Posterior vena cava (tissue), 2 donors: ENCODE measurements around the gene SLIT1. TPM values are rescaled to one million over a fixed set of nuclear protein-coding genes. Genes with fewer than 3 reads are reported as not detected.

Source experiments
- DNase-seq: peaks from one replicate; pipeline ENCODE4 v3.0.0-alpha.2; 2020; ENCODE audit warnings: low spot score
- intact Hi-C, 2 donors: fragments of 100-400 bp; cut with DNase I; formaldehyde crosslinking; loops; one replicate each; pipeline versions ENCODE4 v1.14.1 to v1.14.2; 2022 to 2023
- total RNA-seq, 2 donors: library from RNA; stranded (reverse); fragmentation: NEBNext Ultra II Directional; extraction: Animal tissue kit (Norgen Biotek cat#: 25700); gene quantifications; one replicate each; pipeline ENCODE4 v1.2.1, GENCODE V29; 2021
- donor health status: DM: yes; HTN: yes; CAD: no.
- donor health status: DM: yes; HTN: yes; CAD: no.

The SLIT1 gene
- total RNA-seq, 2 donors from 2014 or later = 0.23 to 0.33 TPM

DNA sequence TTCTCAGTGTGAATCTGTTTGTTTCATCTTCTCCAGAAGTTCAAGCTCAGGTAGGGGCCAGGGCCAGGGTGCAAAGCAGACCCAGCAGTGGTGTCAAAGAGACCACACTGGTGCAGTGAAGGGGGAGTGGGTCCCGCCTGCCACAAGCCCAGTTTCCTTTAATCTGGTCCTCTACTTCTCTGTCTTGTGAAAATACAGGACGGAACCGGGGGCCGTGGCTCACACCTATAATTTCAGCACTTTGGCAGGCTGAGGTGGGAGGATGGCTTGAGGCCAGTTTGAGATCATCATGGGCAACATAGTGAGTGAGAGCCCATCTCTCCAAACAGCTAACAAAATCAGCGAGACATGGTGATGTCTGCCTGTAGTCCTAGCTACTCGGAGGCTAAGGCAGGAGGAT is 109.0 kb downstream of the SLIT1 start:
- no peak for DNase-seq
- intact Hi-C loops = loop anchor here in 1 of 2 donors (5.0 kb wide), 1 partner anchor 121 kb away; no protein-coding TSS in a partner anchor

DNA sequence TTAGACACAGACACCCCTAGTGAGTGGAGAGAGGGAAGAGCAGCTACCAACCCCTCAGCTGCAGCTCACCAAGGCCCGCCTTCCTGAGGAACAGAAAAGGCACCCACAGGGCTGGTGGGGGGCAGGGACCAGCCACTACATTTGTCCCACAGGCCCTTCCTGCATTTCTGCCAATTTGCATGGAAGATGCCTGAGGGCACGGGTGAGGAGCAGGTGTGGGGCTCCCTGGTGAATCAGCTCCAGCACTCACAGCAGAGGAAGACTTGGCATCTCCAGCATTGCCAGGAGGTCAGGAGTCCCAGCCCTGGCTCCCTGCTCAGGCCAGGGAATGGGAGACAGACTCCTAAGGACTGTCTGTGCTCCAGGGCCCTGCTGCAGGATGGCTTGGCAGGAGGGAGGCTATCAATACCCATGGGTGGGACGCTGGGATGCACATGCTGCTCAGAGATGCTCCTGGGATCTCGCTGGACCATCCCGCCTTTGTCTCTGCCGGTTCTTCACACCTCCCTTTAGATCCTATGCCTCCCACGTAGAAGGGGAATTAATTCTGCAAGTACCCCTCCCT is 109.7 kb downstream of the SLIT1 start:
- intact Hi-C loops = loop anchor here in 1 of 2 donors (5.0 kb wide), 1 partner anchor 121 kb away; no protein-coding TSS in a partner anchor
- DNase-seq = no peak

DNA sequence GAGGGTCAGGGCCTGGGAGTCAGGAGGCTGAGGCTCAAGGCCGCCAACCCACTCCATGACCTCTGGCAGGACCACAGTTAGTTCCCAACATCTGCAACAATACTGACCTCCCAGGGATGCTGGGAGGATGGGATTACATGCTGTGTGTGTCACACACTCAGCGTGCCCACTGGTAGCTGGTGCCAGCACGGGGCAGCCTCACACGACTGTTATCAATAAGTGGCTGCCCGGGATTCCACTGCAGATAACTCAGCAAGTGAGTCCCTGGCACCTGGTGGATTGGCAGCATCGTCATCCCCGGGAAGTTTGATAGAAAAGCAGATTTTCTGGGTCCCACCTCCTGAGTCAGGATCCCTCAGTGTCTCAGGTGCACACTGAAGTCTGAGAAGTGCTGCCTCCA is 110.3 kb downstream of the SLIT1 start:
- DNase-seq = no peak
- intact Hi-C loops = loop anchor here in 1 of 2 donors (5.0 kb wide), 1 partner anchor 122 kb away; no protein-coding TSS in a partner anchor

DNA sequence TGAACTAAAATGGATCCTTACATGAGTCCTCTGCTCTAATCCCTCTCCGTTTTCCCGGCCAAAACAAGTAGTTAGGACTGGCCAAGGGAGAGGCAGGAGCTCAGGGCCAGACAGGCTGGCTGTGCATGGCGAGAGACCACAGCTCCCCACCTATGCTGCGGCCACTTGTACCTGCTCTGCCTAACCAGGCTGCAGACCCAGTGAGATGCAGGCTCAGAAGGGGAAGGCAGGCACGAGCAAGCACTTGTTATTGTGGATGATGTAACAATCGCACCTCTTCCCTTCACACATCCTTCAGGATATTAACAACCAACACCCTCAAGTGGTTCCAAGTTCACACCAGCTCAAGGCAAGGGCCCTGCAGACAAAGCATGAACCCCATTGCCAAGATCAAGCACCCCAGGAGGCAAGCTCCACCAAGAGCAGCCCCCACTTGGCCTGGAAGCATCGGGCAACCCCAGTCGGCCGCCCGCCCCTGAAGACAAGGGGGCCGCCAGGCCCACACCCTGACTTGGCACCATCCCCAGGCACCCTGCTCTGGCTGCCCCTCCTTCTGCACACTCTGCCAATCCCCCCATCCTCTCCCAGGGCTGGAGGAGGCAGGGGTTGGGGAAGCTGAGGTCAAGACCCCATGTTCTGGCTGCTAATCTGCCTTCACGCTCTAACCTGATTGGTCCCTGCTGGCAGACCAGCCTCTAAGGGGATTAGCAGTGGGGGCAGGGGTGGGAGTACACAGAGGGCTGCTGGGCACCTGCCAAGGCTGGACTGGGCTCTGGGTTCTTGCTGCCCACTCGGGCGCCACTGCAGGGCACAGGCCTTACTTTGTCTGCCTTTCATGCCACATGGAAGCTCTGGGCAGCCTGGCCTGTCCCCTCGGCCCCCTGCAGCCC is 111.3 kb downstream of the SLIT1 start:
- DNase-seq = no peak
- intact Hi-C loops = loop anchor here (5.0 kb wide), 3 partner anchors 123 to 138 kb away; no protein-coding TSS in a partner anchor

DNA sequence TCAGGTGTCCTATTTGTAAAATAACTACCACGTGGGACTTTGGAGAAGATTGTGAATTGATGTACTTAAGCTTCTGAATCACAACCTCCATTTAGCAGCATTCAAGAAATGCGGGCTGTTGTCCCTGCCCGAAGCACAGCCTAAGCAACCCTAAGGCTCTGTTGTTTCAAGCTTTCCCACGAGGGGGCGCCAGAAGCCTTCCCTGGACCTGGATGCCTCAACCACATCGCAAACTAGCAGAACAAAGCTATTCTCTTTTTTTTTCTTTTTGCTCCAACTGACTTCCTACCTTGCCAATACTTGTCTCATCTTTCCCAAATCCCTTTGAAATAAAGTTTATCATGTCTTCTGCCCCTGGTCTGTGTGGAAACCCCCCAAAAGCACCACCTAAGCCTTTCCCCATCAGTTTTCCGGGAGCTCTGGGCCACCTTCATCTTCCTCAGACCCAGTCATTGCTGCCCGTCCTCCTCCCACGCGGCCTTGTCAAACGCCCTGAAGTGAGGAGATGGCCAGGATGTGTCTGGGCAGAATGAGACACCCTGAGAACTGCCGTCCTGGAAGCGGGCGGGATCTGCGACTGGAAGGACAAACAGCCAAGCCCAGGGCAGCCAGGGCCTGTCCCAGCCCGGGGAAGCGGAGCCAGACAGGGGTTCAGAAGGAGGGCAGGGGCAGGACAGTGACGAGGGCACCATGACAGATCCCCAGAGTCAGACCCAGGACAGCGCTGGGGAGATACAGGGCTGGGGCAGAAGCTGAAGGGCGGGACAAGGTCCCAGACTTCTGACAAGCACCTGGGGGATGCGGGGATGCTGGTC is 112.7 kb downstream of the SLIT1 start:
- intact Hi-C loops = loop anchor here (5.0 kb wide), 2 partner anchors 134 to 139 kb away; no protein-coding TSS in a partner anchor
- DNase-seq = peak; percentile 94

DNA sequence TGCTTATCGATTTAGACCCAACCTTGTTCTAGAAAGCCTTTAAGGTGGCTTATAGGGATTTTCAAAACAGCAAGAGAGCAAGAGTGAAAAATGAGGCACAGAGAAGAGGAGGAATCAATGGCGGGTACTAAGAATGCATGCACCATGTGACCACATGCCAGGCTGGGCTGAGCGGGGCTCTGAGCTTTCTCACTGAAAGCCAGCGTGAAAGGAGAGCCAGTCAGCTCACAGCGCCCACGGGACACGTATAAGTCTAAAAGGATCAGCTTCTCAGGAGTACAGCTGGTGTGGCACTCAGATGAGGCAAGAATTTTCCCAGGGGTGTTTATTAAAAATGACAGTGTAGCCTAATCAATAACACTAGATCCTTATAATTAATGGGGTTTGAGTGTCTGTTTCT is 114.3 kb downstream of the SLIT1 start:
- intact Hi-C loops = loop anchor here (5.0 kb wide), 2 partner anchors 136 to 141 kb away; no protein-coding TSS in a partner anchor
- DNase-seq = no peak

DNA sequence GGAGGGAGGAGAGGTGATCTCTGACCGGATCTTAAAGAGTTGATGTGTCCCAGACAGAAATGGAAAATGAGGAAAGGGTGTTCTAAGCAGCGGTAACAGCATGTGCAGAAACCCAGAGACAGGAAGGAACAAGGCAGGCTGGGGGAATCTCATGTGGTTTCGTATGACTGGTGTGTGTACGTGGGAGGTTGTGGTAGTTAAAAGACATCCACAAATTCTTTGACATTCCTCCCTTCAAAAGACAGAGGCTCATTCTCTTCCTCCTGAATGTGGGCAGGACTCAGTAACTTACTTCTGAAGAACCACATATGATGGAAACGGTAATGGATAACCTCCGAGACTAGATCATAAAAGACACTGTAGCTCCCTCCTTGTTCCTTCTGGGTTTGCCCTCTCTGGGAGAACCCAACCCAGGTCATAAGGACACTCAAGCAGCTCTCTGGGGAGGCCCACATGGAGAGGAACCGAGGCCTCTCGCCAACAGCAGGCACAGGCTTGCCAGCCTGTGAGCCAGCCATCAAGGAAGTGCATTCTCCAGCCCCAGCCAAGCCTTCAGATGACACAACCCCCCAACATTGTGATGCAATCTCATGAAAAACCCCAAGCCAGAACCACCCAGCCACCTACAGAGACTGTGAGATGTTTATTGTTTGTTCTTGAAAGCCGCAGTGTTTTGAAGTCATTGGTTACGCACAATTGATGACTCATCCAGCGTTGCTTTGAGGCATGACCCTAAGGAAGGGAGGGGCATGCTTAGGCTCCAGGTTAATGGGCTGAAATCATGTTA is 116.0 kb downstream of the SLIT1 start:
- intact Hi-C loops = loop anchor here (5.0 kb wide), 2 partner anchors 138 to 143 kb away; no protein-coding TSS in a partner anchor
- DNase-seq = no peak

DNA sequence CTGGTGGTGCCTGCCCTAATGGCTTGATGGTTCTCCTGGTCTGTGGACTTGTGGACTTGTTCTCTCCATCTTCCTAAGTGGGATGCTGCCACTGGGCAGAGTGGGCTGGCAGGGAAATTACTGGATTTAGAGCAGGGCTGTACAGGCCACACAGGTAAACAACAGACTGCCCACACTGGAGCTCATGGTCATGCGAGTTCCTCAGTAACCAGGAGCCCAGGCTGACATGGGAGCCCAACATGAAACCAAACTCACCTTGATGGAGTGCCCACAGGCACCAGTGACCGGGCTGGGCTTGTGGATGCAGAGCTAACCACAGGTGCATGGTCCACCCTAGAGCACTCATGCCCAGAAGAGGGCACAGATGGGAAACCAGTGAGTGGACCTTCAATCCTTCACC is 116.7 kb downstream of the SLIT1 start:
- no peak for DNase-seq
- intact Hi-C loops = no loop called here

DNA sequence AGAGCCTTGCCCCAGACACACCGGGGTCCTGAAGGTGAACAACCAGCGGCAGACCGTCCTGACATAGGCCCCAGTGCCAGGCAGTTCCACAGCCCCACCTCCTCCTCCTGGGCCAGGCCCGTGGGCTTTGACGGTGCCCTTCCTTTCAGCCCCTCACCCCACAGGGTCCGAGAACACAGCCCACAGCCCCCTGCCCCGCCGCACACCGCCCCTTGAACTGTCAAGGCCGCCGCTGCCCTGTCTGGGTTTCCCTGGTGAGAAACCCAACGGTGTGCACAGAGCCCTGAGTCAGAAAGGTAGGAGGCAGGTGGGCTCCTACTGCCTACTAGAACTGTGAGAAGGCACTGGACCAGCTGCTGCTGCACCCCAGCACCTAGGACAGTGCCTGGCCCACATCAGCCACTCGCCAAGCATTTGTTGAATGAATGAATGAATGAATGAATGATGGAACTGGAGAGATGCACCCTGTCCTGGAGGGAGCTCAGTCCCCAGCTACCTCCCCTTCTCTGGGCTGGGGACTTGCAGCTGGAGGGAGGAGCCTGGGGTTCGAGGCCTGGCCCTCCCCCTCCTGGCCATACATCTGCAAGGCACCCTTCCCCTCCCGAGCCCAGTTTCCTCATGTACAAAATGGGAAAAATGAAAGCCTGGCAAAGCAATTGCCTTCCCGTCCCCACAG is 117.9 kb downstream of the SLIT1 start:
- intact Hi-C loops = no loop called here
- no peak for DNase-seq

DNA sequence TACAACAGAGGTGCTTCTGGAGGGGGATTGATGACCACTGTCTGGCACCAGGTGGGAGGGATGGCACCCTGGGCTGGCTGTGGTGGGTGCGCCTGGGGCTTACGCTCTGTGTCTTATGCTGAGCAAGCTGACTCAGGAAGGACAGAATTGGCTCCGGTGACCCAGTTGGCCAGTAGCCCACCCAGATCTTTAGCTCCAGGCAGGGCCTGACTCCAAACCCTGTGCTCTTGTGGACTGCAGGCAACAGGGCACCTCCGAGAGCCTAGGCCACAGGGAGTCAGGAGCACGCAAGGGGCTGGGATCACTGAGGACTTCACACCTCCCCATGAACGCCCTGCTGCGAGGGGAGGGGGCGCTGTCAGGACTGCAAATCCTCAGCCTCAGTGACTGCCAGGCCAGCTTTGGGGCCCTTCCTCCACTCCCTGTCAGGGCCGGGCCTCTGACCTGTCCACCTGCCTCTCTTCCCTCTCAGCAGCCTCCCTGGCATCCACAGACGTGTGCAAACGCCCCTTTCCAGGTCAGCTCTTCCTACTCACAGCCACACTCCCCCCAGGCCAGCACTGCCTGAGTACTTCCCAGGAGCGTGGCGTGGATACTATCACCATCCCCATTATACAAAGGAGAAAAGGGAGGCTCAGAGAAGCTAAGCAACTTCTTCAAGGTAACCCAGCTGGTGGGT is 118.7 kb downstream of the SLIT1 start:
- no peak for DNase-seq
- intact Hi-C loops = no loop called here

DNA sequence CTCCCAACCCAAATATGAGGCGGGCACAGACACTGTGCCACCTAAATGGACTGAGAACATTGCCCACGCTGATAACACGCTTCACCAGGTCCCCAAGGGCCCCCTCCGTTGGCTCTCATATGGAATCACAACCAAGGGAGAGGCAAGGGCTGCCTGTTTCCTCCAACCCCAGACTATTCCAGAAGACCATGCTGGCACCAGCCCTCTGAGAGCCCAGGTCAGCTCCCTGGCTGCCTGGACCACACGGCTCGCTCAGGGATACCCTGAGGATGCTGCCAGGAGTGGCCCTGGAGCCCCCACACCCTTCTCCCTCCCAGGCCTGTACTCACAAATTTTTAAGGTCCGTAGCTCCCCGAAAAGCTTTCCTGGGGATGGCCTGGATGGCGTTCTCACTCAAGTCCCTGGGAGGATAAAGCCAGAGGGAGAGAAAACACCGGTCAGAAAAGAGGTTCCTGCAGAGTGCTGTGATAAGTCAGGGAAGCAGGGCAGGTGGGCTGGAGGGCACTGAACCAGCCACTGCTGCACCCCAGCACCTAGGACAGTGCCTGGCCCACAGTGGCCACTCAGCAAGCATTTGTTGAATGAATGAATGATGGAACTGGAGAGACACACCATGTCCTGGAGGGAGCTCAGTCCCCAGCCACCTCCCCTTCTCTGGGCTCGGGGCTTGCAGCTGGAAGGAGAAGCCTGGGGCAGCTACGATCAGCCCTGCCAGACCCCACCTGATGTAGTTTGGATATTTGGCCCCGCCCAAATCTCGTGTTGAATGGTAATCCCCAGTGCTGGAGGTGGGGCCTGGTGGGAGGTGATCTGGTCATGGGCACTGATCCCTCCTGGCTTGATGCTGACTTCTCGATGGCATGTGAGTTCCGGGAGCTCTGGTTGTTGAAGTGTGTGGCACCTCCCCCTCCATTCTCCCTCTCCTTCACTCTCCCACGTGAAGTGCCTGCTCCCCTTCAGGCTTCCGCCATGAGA is 119.8 kb downstream of the SLIT1 start:
- intact Hi-C loops = no loop called here
- DNase-seq = no peak

DNA sequence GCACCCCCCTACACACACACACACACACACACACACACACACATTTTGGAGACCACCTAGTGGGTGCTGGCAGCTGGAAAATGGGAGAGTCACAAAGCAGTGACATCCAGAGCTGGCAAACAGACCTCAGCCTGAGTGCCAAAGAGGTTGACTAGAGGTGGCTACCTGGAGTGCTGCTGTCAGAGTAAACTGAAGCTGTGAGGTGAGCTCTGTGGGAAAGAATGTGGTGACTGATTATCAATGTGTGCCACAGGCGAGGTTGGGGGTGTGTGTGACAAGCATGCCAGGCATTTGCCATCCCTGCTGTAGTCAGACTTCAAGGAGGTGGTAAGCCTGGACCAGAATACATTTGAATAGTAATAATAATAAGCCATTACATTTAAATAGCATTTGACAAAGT is 120.6 kb downstream of the SLIT1 start:
- intact Hi-C loops = no loop called here
- no peak for DNase-seq

DNA sequence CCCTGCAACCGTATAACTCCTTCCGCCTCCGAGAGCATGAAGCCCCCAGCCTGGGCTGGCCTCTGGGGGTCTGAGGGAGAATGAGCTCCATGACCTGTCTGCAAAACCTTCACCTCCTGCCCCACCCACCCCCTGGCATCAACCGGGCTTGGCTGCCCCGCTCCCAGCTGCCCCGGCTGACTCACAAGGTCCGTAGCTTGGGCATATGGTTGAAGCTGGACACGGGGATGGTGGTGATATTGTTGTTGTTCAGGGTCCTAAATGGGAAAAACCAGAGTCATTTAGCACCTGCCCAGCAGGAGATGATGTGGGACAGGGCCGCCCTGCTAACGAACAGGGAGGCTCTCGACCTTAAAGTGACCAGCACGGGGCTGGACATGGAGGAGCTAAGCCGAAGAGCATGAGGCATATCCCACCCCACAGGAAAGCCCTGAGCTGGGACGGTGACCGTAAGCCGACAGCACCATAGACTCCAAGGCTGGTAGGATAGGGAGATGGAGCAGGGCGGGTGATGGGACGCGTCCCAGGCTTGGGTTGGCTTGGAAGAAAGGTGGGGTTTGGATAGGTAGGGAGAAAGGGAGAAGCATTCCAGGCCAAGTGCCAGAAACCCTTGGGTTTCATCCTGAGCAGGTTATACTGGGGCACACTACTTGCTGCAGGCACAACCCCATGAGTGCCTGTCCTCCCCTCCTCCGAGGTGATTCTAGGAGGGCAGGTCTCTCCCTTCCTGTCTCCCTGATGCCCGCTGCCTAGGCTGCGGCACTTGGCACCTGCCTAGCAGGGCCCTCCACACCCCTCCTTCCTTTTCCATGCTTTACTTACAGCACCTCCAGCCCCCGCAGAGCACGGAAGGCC is 121.5 kb downstream of the SLIT1 start:
- intact Hi-C loops = no loop called here
- no peak for DNase-seq

DNA sequence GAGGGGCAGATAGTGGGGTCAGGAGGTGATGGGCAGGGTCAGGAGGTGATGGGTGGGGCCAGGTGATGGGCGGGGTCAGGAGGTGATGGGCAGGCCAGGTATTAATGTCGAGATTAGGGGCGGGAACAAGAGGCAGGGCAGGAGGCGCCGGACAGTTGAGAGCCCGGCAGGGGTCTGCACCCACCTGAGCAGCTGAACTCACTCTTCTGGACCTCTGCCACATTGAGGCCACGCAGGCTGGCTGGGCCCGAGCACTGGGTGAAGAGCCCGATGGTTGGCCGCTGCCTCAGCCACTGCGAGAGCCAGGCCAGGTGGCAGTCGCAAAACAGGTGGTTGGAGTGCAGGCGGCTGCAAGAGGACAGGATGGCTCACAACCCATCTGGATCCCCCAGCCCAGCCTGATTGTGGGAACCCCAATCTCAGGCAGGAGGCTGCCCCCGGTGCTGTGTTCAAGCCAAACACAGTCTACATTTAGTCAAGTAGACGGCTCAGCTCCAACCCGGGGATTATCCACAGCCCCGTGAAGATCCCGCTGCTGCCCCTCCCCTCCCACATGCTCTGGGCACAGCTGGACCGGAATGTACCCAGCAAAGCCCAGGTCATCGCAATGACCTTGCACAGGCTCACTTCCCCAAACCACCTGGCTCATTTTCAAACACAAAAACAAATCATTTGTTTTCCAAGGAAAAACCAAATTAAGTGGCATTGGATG is 122.3 kb downstream of the SLIT1 start:
- no peak for DNase-seq
- intact Hi-C loops = no loop called here

DNA sequence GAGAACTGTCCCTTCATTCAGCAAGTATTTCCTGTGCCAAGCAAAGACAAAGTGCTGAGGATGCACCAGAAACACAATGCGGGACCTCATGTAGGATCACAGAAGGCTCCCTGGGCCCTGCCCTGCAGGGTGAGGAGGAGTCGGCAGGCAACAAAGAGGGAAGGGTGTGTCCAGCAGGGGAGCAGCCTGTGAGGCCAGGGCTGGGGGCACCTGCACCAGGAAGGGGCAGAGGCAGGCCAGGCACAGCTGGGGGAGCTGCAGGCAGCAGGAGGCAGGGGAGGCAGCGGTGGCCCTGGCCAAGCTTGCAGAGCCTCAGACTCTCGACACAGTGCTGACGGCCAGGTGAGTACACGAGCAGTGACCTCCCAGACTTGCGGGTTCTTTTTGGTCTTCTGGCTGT is 123.3 kb downstream of the SLIT1 start:
- intact Hi-C loops = no loop called here
- no peak for DNase-seq
